ENCODE results near the gene OR2T35. TPM values are rescaled to one million over a fixed set of nuclear protein-coding genes. Genes with fewer than 3 reads are reported as not detected.
"Not testable (repeated sequence)": the region's sequence is repeated elsewhere in the genome, so short reads cannot be mapped to it uniquely, and the experiment has no call there.

The OR2T35 gene, protein sequence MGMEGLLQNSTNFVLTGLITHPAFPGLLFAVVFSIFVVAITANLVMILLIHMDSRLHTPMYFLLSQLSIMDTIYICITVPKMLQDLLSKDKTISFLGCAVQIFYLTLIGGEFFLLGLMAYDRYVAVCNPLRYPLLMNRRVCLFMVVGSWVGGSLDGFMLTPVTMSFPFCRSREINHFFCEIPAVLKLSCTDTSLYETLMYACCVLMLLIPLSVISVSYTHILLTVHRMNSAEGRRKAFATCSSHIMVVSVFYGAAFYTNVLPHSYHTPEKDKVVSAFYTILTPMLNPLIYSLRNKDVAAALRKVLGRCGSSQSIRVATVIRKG
- not detected in 2 replicates for total RNA-seq (2014; rRNA removed; shearing (Covaris generic))

DNA sequence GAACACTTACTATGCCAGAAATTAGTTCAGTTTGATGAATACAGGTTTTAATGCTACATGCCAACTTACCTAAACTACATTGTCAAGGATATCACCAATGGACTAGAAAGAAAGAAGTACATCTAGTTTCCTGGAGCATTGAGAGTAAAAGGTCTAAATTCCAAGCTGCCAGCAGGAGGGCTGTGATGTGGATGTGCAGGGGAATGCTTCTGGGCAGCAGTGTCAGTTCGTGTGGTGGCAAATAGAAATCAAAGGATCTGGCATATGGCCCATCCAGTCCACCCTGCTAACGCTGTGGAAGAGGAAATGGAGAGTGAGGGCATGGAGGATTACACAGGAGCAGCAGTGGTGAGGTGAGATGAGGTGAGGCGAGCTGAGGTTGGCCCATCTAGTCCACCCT lies at the start of gene OR2T35:
TSS of gene OR2T35 (minus strand) at position 101 of the 400 bp plus-strand sequence. CDS start 6,020 bp downstream, outside the sequence.
- DNase-seq (ENCODE audit: low read depth) = not testable (repeated sequence)

DNA sequence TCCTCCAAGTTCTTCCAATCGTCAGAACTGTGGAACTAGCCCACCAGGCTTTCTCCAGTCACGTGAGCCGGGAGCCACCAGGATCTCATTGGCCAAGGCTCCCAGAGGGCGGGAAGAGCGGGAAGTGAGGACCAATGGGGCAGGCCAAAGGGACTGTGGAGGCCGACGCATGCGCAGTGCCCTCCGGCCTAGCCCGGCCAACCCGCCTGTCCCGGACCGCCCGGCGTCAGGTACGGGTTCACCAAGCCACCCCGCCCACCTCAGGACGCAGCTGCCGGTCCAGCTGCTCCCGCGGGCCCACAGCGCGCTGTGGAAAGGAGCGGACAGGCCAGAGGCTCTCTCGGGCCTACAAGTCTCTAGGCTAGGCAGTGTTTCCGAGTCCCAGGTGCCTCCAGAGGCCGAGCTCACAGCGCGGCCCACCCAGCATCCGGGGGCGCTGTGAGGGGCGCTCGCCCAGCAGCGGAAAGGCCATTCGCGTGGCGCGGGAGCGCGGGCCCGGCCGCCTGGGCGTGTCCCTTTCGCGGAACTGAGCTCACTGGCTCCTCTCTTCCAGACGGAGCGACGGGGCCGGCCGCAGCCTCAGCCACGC lies 46.6 kb upstream of the OR2T35 start:
- DNase-seq (ENCODE audit: low read depth) = no peak

DNA sequence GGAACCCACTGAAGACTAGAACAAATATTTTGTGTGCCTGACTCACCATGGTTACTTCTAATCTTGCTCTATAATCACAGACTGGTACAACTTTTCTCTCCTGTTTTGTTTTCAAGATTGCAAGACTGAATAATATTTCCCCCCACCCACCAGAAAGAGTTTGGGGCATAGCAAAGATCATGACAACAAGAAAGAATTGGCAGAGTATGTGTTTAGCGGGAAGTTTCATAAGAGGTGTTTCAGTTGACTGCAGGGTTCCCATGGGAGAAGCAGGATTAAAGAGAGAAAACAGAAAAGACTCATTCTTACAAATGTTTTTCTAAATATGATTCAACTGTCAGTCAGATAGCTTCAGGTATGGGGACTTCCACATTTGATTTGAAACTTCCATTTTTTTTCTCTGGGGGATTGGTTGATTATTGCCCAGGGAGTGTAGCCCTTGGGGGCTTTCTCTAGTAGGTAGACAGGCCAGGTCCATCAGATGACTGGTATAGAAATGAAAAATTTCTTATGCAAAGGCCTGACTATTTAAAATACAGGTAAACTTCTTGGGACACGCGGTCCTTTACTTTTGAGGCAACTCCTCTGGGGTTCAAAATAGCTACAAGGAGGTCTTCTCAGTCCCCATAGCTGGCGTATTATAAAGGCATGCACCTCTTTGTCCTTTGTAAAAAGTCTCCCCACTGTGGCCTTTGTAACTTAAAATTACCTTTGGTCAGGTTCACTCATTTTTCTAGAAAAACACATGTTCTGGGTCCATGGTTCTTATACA lies 43.6 kb upstream of the OR2T35 start:
- no peak for DNase-seq (ENCODE audit: low read depth)

DNA sequence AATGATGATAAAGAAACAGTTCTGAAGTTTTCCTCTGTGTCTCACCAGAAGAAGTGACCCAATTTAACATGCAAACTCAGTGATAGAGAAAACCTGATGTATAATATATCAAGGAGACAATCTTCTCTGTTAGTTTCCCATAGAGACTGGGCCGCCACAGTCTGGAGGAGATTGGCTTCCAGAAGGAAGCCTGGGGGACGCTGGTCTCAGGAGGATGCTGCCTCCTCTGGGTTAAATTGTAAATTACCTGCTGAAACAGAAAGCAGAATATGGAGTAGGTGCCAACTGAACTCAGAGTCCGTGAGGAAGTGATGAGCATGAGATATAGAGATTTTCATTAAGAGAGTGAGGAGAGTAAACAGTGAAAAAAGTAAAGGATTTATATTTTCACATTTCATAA lies 41.7 kb upstream of the OR2T35 start:
- no peak for DNase-seq (ENCODE audit: low read depth)

DNA sequence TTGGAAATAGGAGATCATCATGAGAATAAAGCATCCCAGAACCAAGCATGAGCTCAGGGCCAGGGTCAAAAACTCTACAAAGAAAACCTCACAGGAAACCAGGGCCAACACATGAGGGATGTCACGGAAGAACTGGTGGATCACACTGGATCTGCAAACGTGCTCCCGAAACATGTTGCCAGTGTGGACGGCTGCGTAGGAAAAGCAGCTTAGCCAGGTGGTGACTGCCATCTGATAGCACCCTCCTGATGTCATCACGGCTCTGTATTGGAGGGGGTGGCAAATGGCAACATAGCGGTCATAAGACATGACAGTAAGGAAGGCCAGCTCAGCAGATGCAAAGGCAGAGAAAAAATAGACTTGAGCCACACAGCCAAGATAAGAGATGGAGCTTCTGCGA lies 36.6 kb upstream of the OR2T35 start:
- DNase-seq (ENCODE audit: low read depth) = no peak

DNA sequence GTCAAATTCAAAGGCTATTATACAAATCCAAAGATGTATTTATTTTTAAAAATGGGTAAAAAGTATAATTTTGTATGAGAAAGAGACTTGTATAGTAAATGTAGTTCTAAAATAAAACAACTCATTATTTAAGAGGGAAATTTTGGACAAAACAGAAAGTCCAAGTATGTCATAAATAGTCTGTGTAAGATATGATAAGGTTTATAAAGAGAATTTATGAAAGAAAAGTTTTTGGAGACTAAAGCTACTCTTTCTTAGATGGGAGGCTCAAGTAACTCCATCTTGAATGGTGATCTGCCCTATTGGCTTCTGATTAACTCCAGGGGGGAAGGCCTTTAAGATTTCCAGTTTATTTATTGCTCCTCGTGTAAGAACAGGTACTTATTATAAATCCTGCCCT lies 24.9 kb upstream of the OR2T35 start:
- peak; percentile 9 for DNase-seq (ENCODE audit: low read depth)

DNA sequence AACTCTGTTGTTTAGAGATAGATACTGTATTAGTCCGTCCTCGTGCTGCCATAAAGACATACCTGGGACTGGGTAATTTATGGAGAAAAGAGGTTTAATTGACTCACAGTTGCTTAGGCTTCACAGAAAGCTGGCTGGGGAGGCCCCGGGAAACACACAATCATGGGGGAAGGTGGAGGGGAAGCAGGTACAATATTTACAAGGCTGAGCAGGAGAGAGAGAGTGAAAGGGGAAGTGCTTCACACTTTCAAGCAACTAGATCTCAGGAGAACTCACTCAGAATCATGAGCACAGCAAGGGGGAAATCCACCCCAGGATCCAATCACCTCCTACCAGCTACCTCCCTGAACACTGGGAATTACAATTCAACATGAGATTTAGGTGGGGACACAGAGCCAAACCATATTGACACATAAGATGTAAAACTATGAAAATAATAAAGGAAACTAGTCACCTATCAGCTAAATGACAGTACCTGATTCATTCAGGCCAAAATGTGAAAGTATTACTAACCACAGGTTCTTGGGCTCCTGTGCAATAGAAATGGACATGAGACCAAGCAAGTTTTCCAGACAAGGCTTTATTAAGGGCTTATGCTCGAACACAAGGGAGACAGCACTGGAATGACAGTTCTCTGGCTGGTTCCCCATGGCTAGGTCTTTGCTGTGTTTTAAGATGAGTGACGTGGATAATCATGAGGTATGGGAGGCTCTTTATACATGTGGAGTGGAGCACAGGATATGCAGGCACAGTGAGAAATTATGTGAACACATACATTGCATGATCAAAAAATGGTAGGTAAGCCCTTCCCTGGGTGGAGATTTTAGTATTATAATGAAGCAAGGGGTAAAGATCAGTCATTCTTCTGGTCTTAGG lies 18.6 kb upstream of the OR2T35 start:
- not testable (repeated sequence) for DNase-seq (ENCODE audit: low read depth)

DNA sequence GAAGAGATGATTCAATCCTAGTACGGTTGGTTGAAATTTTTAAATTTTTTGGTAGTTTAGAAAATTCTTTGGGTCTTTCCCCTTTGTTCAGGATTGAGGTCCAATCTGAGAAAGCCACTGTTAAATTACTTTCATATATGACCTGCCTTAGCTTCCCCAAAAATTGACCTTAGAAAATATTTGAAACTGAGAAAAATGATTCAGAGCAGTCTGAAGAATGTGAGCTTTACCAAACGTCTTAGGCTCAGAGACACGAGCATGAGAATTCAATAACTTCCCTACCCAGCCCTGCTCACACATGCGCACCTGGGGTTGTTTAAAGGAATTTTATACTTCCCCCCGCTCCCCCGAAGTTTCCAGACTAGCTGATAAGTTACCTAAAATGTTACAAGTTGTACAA lies 11.7 kb upstream of the OR2T35 start:
- DNase-seq (ENCODE audit: low read depth) = not testable (repeated sequence)

DNA sequence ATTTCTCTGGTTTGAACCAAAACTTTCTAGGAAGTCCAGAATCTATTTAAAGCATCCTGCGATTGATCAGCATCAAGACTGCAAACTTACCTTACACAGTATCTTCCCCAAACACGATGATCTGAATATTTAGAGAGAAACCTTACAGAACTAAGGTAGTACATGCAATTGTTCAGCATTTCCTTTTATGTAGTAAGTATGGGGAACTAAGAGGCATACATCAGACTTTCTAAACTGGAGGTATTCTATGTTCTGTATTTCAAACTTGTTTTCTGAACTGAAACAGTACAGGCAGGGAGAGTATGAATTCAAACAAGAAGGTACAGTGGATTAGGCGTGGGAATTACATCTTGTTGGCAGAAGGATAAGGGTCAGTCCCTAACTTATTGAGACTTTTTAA lies 10.3 kb upstream of the OR2T35 start, which contains the start of gene OR2T27:
TSS of gene OR2T27 (minus strand) at position 175 of the 400 bp plus-strand sequence. CDS start 4,644 bp downstream, outside the sequence.
- DNase-seq (ENCODE audit: low read depth) = not testable (repeated sequence)

DNA sequence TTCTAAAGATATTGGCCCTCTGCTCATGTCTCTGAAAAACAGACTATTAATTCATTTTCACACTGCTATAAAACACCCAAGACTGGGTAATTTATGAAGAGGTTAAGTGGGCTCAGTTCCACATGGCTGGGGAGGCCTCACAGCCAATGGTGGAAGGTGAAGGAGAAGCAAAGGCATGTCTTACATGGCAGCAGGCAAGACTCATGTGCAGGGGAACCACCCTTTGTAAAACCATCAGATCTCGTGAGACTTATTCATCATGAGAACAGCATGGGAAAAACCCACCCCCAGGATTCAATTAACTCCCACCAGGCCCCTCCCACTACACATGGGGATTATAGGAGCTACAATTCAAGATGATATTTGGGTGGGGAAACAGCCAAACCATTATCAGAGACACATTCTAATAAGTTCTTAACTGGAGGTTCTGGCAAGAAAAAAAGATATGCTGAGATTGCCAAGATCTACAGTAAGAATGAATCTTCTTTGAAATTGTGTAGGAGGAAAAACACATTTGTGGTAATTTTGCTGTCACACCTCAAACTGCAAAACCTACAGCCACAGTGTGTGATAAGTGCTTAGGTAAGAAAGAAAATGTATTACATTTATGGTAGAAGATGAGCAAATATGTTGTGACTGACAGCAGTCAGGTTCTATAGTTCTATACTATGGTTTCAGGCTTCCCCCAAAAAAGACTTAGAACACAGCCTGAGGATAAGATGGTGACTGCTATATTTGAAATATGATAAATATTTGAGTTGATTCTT lies 3.9 kb upstream of the OR2T35 start:
- not testable (repeated sequence) for DNase-seq (ENCODE audit: low read depth)

DNA sequence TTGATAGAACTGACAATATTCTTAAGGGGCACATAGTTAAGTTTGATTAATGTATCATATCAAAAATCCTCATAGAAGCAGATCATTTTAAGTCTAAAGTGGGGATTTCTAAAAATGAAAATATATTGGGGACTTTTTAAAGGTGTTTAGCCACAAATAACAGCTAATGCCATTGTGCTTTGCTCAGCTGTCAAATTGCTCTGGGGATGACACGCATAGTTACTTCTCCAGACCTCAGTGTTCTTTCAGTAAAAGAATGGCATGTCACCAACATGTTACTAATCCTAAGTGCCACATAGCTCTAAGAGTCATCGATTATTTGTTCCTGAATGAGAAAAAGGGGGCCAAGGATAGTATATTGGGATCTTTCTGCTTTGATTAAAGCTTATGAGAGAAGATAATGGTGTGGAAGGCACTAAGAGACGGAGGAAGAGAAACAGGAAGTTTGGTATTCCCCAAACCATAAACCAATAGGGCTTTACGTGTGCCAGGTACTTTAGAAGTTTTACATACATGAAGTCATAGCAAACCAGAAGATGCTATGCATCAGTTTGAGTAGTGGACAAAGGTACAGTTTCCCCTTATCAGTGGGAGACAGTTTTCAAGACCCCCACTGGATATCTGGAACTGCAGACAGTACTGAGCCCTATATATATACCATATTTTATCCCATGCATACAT lies 2.0 kb downstream of the OR2T35 start:
- not testable (repeated sequence) for DNase-seq (ENCODE audit: low read depth)

DNA sequence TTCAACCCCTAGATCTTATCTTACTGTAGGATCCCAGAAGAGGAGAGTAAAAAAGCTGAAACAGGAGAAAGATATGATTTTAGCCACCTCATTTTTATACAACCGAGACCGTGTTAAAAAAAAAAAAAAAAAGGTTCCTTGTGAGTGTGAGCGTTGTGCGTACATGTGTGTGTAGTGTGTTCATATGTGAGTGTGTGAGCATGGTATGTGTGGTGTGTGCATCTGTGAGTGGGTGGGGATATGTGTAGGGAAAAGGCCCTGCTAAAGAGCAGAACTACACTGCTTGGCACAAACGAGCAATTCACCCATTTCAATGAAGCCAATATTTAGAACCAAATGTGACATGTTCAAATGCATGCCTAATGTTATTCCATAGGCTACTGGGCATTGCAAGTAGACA lies 3.5 kb downstream of the OR2T35 start:
- not testable (repeated sequence) for DNase-seq (ENCODE audit: low read depth)

DNA sequence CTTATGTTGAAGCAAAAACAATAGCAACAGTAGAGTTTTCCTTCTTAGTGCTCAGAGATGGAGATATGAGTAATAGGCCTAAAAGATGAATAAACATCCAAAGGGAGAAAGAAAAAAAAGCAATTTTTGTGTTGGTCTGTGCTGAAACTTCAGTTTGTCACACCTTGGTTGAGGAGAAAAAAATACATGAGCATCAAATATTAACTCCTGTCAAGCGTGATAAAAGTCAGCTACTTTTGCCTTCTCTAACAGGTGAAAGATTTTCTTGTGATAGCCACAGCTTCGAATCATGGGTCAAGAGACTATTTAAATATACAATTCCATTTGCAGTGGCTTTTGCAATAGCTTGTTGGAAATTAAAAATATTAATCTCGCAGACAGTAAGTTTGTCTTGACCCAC lies 4.2 kb downstream of the OR2T35 start:
- DNase-seq (ENCODE audit: low read depth) = not testable (repeated sequence)

DNA sequence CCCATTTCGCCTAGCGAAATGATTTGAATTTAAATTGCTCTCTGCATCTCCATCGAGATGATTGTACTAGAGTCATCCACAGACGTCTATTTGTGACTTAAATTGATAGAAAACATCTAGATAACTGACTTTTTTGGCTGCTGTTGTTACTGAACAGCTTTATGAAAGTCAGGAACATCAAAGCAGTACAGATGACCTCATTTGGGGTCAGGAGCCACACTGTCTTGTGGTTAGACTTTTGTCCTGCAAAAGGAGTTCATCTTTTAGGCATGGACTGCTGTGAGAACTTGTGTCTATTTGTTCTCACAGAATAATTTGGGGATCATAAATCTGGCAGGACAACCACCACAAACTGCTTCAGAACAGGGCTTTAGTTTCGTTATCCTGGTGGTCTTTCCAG lies 5.4 kb downstream of the OR2T35 start:
- DNase-seq (ENCODE audit: low read depth) = not testable (repeated sequence)

DNA sequence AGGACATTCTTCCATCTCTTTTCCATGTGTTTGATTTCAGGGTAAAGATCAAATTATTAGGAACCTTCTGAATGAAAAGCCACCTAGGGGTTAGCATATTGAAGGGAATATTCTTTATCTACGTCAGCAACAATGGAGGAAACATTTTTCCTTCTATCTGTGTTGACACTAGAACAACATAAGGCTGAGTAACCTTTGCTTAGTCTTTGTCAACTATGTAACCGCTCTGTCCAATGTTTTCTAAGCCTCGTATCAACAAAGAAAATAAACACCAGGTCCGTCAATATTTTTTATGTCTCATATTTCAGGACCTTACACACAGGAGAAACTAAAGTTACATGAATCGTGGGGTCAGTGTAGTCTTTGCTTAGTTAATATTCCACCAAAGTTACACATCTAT lies 8.5 kb downstream of the OR2T35 start:
- not testable (repeated sequence) for DNase-seq (ENCODE audit: low read depth)

DNA sequence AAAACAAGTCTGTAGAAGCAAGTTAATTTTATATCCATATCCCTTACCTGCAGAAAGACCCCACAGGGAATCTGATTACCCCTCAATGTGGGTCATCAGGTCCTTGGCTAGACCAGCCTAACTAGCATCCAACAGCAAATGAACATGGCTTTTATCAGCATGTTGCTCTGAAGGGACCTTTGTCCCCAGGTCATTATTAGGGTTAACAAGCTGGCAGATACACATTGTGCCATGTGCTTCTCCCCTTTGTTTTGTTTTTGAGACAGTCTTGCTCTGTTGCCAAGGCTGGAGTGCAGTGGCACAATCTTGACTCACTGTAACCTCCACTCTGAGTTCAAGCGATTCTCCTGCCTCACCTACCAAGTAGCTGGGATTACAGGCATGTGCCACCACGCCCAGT lies 10.1 kb downstream of the OR2T35 start, which contains the start of gene OR2T11:
TSS of gene OR2T11 (minus strand) at position 101 of the 400 bp plus-strand sequence. CDS start 7,963 bp downstream, outside the sequence.
- not testable (repeated sequence) for DNase-seq (ENCODE audit: low read depth)

DNA sequence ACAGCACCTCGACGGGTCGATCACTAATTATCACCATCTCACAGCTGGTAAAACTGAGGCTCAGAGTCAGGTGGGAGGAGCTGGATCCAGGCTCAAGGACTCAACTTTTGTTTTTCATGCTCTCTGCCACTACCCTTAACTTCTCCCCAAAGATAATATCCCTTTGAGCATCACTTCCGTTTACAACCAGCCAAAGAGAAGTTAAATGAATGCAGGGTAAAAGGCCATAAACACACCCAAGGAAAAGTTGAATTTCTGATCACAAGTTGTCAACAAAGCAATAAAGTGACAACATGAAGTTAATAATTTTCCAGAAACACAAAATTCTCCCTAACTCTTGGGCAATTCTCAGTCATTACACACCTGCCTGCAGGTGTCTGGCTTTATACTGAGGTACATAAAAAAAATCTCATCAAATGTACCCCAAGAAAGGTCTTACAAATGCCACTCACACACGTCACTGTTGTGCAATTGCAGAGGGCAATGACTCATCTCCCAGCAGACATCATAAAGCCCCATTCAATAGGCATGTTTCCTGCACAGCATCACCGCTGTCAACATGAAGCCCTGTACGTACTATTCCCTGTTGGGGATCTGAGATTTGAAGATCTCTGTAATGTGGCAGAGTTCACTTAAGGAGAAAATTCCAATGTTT lies 13.6 kb downstream of the OR2T35 start:
- DNase-seq (ENCODE audit: low read depth) = peak; percentile 38

DNA sequence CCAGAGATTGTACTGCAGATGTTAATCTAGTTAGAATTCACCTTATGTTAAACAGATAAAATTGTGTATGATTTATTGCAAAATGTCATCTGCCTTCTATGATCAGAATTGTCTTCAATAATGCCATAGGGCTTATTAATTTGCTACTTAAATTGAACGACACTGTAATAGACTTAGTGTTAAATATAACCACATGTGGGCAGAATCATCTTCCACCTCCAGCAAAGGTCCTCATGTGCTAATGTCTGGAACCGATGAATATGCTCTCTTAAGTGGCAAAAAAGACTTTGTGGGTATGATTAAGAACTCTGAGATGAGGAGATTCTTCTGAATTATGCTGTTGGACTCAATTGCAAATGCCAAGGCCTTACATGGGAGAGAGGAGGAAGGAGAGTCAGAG lies 14.5 kb downstream of the OR2T35 start:
- DNase-seq (ENCODE audit: low read depth) = no peak
